NCI-H82 treated with DMSO at 0.1 percent for 48 hours (cell line): ENCODE measurements around the gene FBXW4.

Experiments used
- DNase-seq: peaks from one replicate; lab custom pipeline; 2025; ENCODE audit not compliant: unreplicated experiment; lab: John Stamatoyannopoulos, UW

The FBXW4 gene

GRCh38 chr10:101569323-101569621, 125.7 kb downstream of the FBXW4 start:
- no peak for DNase-seq

- no peak for DNase-seq
Measured at GRCh38 chr10:101568054-101568745, 126.8 kb downstream of the FBXW4 start.

- no peak for DNase-seq
Measured at GRCh38 chr10:101567165-101568006, 127.6 kb downstream of the FBXW4 start.

- no peak for DNase-seq
Measured at GRCh38 chr10:101566333-101567164, 128.4 kb downstream of the FBXW4 start.

- no peak for DNase-seq
Measured at GRCh38 chr10:101565936-101566332, 129.0 kb downstream of the FBXW4 start.

GRCh38 chr10:101565370-101565900, 129.5 kb downstream of the FBXW4 start:
- no peak for DNase-seq

- DNase-seq = no peak
Measured at GRCh38 chr10:101564490-101564991, 130.4 kb downstream of the FBXW4 start.

- no peak for DNase-seq
Measured at GRCh38 chr10:101563497-101564040, 131.4 kb downstream of the FBXW4 start.

- no peak for DNase-seq
Measured at GRCh38 chr10:101563007-101563406, 132.0 kb downstream of the FBXW4 start.

GRCh38 chr10:101562231-101562630, 132.7 kb downstream of the FBXW4 start:
- DNase-seq = no peak

- DNase-seq = no peak
Measured at GRCh38 chr10:101561068-101561915, 133.7 kb downstream of the FBXW4 start.
